Caki2 (cell line): ENCODE results near the gene PTPN6. TPM values are rescaled to one million over a fixed set of nuclear protein-coding genes. Genes with fewer than 3 reads are reported as not detected.

ENCODE experiments used
- DNase-seq: peaks from one replicate; pipeline ENCODE4 v3.0.0-alpha.2; 2015; ENCODE audit warnings: low read depth
- in situ Hi-C: cut with HindIII; loops from 2 replicates; pipeline ENCODE4 v1.10.0; 2016; ENCODE audit warnings: low sequenced_read_pairs, low pct_unique_long_range_greater_than_20kb, mixed read lengths
- total RNA-seq: library from RNA; depleted of rRNA; stranded (reverse); fragments of >200 nt; shearing (Covaris generic); gene quantifications from 2 replicates; pipeline ENCODE4 v1.2.3, GENCODE V29; 2014; ENCODE audit warnings: low replicate concordance

Gene PTPN6
- total RNA-seq, 1 experiment from 2014 or later, result 28.3 TPM

GRCh38 chr12:6951551-6952120 is 480 bp downstream of the PTPN6 start:
- in situ Hi-C loops, result no loop called here
- no peak for DNase-seq

GRCh38 chr12:6952121-6952862 is 1.1 kb downstream of the PTPN6 start:
- in situ Hi-C loops, result no loop called here
- DNase-seq, result no peak

GRCh38 chr12:6952863-6953441 is 1.8 kb downstream of the PTPN6 start:
- no peak for DNase-seq
- in situ Hi-C loops, result no loop called here

- DNase-seq, result no peak
Observed at GRCh38 chr12:6953442-6954315, 2.5 kb downstream of the PTPN6 start.

GRCh38 chr12:6954316-6955107 is 3.4 kb downstream of the PTPN6 start:
- in situ Hi-C loops, result no loop called here

More at GRCh38 chr12:6953442-6954315, 2.5 kb downstream of the PTPN6 start:
- in situ Hi-C loops, result no loop called here

GRCh38 chr12:6955108-6956020 is 4.2 kb downstream of the PTPN6 start:
- in situ Hi-C loops, result no loop called here
- DNase-seq, result no peak

More at GRCh38 chr12:6954316-6955107, 3.4 kb downstream of the PTPN6 start:
- DNase-seq, result no peak

GRCh38 chr12:6956021-6956727 is 5.0 kb downstream of the PTPN6 start:
- in situ Hi-C loops, result no loop called here
- DNase-seq, result no peak

- no peak for DNase-seq
- in situ Hi-C loops, result no loop called here
Observed at GRCh38 chr12:6957151-6957701, 6.1 kb downstream of the PTPN6 start.

- no peak for DNase-seq
- in situ Hi-C loops, result no loop called here
Observed at GRCh38 chr12:6957741-6958608, 6.8 kb downstream of the PTPN6 start.

GRCh38 chr12:6958609-6959057 is 7.5 kb downstream of the PTPN6 start:
- in situ Hi-C loops, result no loop called here
- DNase-seq, result no peak

GRCh38 chr12:6959058-6959804 is 8.1 kb downstream of the PTPN6 start:
- in situ Hi-C loops, result no loop called here
- no peak for DNase-seq

- no peak for DNase-seq
- in situ Hi-C loops, result no loop called here
Observed at GRCh38 chr12:6959805-6960592, 8.8 kb downstream of the PTPN6 start.

GRCh38 chr12:6960593-6961277 is 9.6 kb downstream of the PTPN6 start:
- in situ Hi-C loops, result no loop called here
- DNase-seq, result no peak
